ENCODE measurements around the gene OR51D1.

The OR51D1 gene

GRCh38 chr11:4636962-4637661 is at the start of gene OR51D1:
Gene OR51D1 (plus strand): TSS chr11:4637477. CDS start chr11:4639791, 2,314 bp downstream.
- Histone ChIP-seq H3K4me1 (ENCODE audit: control insufficient read depth, low read length) (no peaks in the 10 kb centered on the region), H3K36me3 (ENCODE audit: control insufficient read depth, low read length) (no peaks in the 10 kb centered on the region), H3K9me2 (replicated peaks; ENCODE audit: control insufficient read depth, low read length) (no peaks in the 10 kb centered on the region), H3F3A (ENCODE audit: control insufficient read depth, insufficient read depth) (no peaks in the 10 kb centered on the region), H4K20me1 (ENCODE audit: control insufficient read depth, insufficient read depth, low read depth, low read length) (no peaks in the 10 kb centered on the region), H3K27ac (ENCODE audit: low read depth, low read length) (no peak within 1 kb of the TSS), H3K27me3 (ENCODE audit: control insufficient read depth, low read length) (peaks cover 3% of the 10 kb centered on the region; the same call in 1 of the 2 replicates), H3K79me2 (ENCODE audit: control insufficient read depth, low read length) (no peaks in the 10 kb centered on the region), H3K4me3 (ENCODE audit: low read length) (no peak within 1 kb of the TSS), H3K9me3 (ENCODE audit: control insufficient read depth, insufficient read depth, low read length) (no peaks in the 10 kb centered on the region), H3K4me2 (ENCODE audit: low read length) (no peak within 1 kb of the TSS)
- no peak for TF ChIP-seq EZH2phosphoT487 (IDR thresholded peaks at IDR 0.05; ENCODE audit: borderline replicate concordance, low read length)
- TF ChIP-seq CTCF (IDR thresholded peaks at IDR 0.05; ENCODE audit: low read depth, low read length, poor library complexity, severe bottlenecking): peak; percentile 87

DNA sequence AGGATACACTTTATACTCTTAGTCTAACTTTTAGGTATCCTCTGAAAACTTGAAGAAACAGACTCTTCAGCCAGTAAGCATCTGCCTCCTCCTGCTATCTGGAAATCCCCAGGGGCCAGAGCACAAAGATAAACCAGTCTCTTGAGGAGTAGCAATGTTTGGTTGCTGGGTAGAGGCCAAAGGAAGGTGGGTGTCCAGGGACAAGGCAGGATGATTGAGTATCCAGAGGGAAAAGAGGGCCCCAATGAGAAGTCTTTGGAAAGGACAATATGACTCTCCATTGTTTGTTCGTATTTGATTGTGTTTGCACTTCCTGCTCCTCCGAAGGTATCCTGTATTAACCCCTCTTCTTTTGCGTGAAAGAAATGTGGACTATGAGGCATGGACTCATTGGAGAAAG is 48.3 kb upstream of the OR51D1 start:
- no peak overlapping the region for H3K4me3 ChIP-seq (ENCODE audit: low read length)
- no peaks in the 10 kb centered on the region for H3F3A ChIP-seq (ENCODE audit: control insufficient read depth, insufficient read depth)
- no peak for TF ChIP-seq EZH2phosphoT487 (IDR thresholded peaks at IDR 0.05; ENCODE audit: borderline replicate concordance, low read length)
- TF ChIP-seq CTCF (IDR thresholded peaks at IDR 0.05; ENCODE audit: low read depth, low read length, poor library complexity, severe bottlenecking): no peak
- no peaks in the 10 kb centered on the region for H3K9me2 ChIP-seq (replicated peaks; ENCODE audit: control insufficient read depth, low read length)
- H3K27ac ChIP-seq (ENCODE audit: low read depth, low read length): no peak overlapping the region
- no peaks in the 10 kb centered on the region for H3K36me3 ChIP-seq (ENCODE audit: control insufficient read depth, low read length)
- no peak overlapping the region for H3K4me2 ChIP-seq (ENCODE audit: low read length)
- no peaks in the 10 kb centered on the region for H3K4me1 ChIP-seq (ENCODE audit: control insufficient read depth, low read length)
- H3K27me3 ChIP-seq (ENCODE audit: control insufficient read depth, low read length): no peaks in the 10 kb centered on the region
- no peaks in the 10 kb centered on the region for H3K9me3 ChIP-seq (ENCODE audit: control insufficient read depth, insufficient read depth, low read length)
- H3K79me2 ChIP-seq (ENCODE audit: control insufficient read depth, low read length): no peaks in the 10 kb centered on the region
- H4K20me1 ChIP-seq (ENCODE audit: control insufficient read depth, insufficient read depth, low read depth, low read length): no peaks in the 10 kb centered on the region

GRCh38 chr11:4593739-4594138 is 43.5 kb upstream of the OR51D1 start, which contains the start of gene OR52I1:
Gene OR52I1 (plus strand): TSS chr11:4594039. CDS start chr11:4594039, 0 bp downstream.
- H3K27ac ChIP-seq (ENCODE audit: low read depth, low read length): no peak within 1 kb of the TSS
- no peaks in the 10 kb centered on the region for H3K79me2 ChIP-seq (ENCODE audit: control insufficient read depth, low read length)
- H3K9me2 ChIP-seq (replicated peaks; ENCODE audit: control insufficient read depth, low read length): no peaks in the 10 kb centered on the region
- peaks cover 5% of the 10 kb centered on the region for H3K4me1 ChIP-seq (ENCODE audit: control insufficient read depth, low read length)
- H3K4me3 ChIP-seq (ENCODE audit: low read length): no peak within 1 kb of the TSS
- H4K20me1 ChIP-seq (ENCODE audit: control insufficient read depth, insufficient read depth, low read depth, low read length): no peaks in the 10 kb centered on the region
- peaks cover 5% of the 10 kb centered on the region; the same call in 1 of the 2 replicates for H3K36me3 ChIP-seq (ENCODE audit: control insufficient read depth, low read length)
- H3K4me2 ChIP-seq (ENCODE audit: low read length): no peak within 1 kb of the TSS
- H3K27me3 ChIP-seq (ENCODE audit: control insufficient read depth, low read length): no peaks in the 10 kb centered on the region
- no peak for TF ChIP-seq EZH2phosphoT487 (IDR thresholded peaks at IDR 0.05; ENCODE audit: borderline replicate concordance, low read length)
- TF ChIP-seq CTCF (IDR thresholded peaks at IDR 0.05; ENCODE audit: low read depth, low read length, poor library complexity, severe bottlenecking): no peak
- no peaks in the 10 kb centered on the region for H3F3A ChIP-seq (ENCODE audit: control insufficient read depth, insufficient read depth)
- H3K9me3 ChIP-seq (ENCODE audit: control insufficient read depth, insufficient read depth, low read length): no peaks in the 10 kb centered on the region

All from DOHH2 (cell line).